Stimulated activated CD4-positive, alpha-beta T cell treated with anti-CD3 and anti-CD28 coated beads, Interleukin-4, amount 100 ng/mL, for 24 hours (primary cell): ENCODE data around the gene IL4R.

ENCODE experiments used
- DNase-seq: peaks from one replicate; pipeline ENCODE4 v3.0.0-alpha.2; 2020

The IL4R gene

GRCh38 chr16:27289669-27290068 lies 24.1 kb upstream of the IL4R start:
- no peak for DNase-seq

GRCh38 chr16:27290562-27290961 lies 23.2 kb upstream of the IL4R start:
- DNase-seq, result no peak

GRCh38 chr16:27291106-27291505 lies 22.7 kb upstream of the IL4R start:
- no peak for DNase-seq

GRCh38 chr16:27291722-27292240 lies 22.0 kb upstream of the IL4R start:
- no peak for DNase-seq

- DNase-seq, result no peak
Observed at GRCh38 chr16:27293343-27293742, 20.4 kb upstream of the IL4R start.

GRCh38 chr16:27298132-27298531 lies 15.6 kb upstream of the IL4R start:
- no peak for DNase-seq

GRCh38 chr16:27301236-27301861 lies 12.4 kb upstream of the IL4R start:
- no peak for DNase-seq

GRCh38 chr16:27302126-27302525 lies 11.6 kb upstream of the IL4R start:
- DNase-seq, result no peak

GRCh38 chr16:27303256-27304100 lies 10.3 kb upstream of the IL4R start:
- DNase-seq, result no peak

- DNase-seq, result no peak
Observed at GRCh38 chr16:27304102-27304501, 9.7 kb upstream of the IL4R start.

GRCh38 chr16:27304881-27305745 lies 8.7 kb upstream of the IL4R start:
- no peak for DNase-seq

GRCh38 chr16:27305839-27306442 lies 7.8 kb upstream of the IL4R start:
- DNase-seq, result no peak

- DNase-seq, result no peak
Observed at GRCh38 chr16:27308792-27309191, 5.0 kb upstream of the IL4R start.

GRCh38 chr16:27310576-27311447 lies 3.0 kb upstream of the IL4R start:
- no peak for DNase-seq

GRCh38 chr16:27311448-27311830 lies 2.3 kb upstream of the IL4R start:
- no peak for DNase-seq

GRCh38 chr16:27311897-27312303 lies 1.9 kb upstream of the IL4R start:
- DNase-seq, result no peak

GRCh38 chr16:27312580-27313421 lies 973 bp upstream of the IL4R start:
- no peak for DNase-seq

- peak; percentile 66 for DNase-seq
Observed at GRCh38 chr16:27314161-27314723, 468 bp downstream of the IL4R start.

GRCh38 chr16:27314986-27315332 lies 1.2 kb downstream of the IL4R start:
- DNase-seq, result no peak

- DNase-seq, result peak; percentile 66
Observed at GRCh38 chr16:27315333-27316037, 1.7 kb downstream of the IL4R start.
